ACC112 (cell line): ENCODE data around the gene THAP4.
"Not testable (repeated sequence)": the region's sequence is repeated elsewhere in the genome, so short reads cannot be mapped to it uniquely, and the experiment has no call there.

Experiments used
- H2AFZ ChIP-seq: fragments of 200-600 bp; sonication (generic); one replicate; pipeline ENCODE4 v1.6.0; 2017; ENCODE audit warnings: antibody characterized with exemption, low read length; ENCODE audit not compliant: unreplicated experiment
- H3K27ac ChIP-seq: fragments of 200-600 bp; sonication (generic); 2 replicates; pipeline ENCODE4 v1.5.1; 2014; ENCODE audit warnings: low read depth, mild to moderate bottlenecking, antibody characterized with exemption, low read length, moderate library complexity
- H3K27me3 ChIP-seq: fragments of 200-600 bp; sonication (generic); 2 replicates; pipeline ENCODE4 v1.6.1; 2014; ENCODE audit warnings: mild to moderate bottlenecking, antibody characterized with exemption, low read length, moderate library complexity, mixed read lengths; ENCODE audit not compliant: insufficient read depth
- H3K36me3 ChIP-seq: fragments of 200-600 bp; sonication (generic); 2 replicates; pipeline ENCODE4 v1.6.1; 2016; ENCODE audit warnings: mild to moderate bottlenecking, antibody characterized with exemption, low read length, moderate library complexity, mixed read lengths; ENCODE audit not compliant: insufficient read depth
- H3K4me1 ChIP-seq: fragments of 200-600 bp; sonication (generic); one replicate; pipeline ENCODE4 v1.6.1; 2016; ENCODE audit warnings: low read length, mixed read lengths; ENCODE audit not compliant: insufficient read depth, unreplicated experiment, control insufficient read depth
- H3K4me3 ChIP-seq: fragments of 200-600 bp; sonication (generic); 2 replicates; pipeline ENCODE4 v1.5.1; 2014; ENCODE audit warnings: mild to moderate bottlenecking, low read depth, low read length
- H3K79me2 ChIP-seq: fragments of 200-600 bp; sonication (generic); one replicate; pipeline ENCODE4 v1.6.0; 2016; ENCODE audit warnings: low read length; ENCODE audit not compliant: control insufficient read depth, unreplicated experiment, insufficient read depth

The THAP4 gene

DNA sequence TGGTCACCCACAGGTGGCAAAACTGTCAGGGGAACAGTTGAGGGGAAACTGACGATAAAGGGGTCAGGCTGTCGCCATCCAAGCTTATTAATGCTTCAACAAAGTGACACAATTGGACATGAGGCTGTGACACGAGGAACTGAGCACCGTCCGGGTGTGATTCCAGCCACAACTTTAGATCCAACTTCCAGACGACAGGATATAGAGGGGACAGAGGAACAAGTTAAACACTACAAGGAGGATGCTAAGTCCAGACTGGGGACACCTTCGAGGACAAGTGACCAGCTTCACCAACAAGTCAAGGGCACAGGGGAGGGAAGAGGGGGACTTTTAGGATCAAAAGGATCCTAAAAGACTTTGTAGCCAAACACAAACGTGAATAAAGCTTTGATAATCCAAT, 54.6 kb downstream of the THAP4 start:
- H2AFZ ChIP-seq: no peak overlapping the region
- H3K79me2 ChIP-seq: peaks cover 1% of the 10 kb centered on the region
- no peaks in the 10 kb centered on the region for H3K27me3 ChIP-seq
- H3K36me3 ChIP-seq: peaks cover 61% of the 10 kb centered on the region
- no peak overlapping the region for H3K4me3 ChIP-seq
- no peak overlapping the region for H3K27ac ChIP-seq
- H3K4me1 ChIP-seq: no peaks in the 10 kb centered on the region

DNA sequence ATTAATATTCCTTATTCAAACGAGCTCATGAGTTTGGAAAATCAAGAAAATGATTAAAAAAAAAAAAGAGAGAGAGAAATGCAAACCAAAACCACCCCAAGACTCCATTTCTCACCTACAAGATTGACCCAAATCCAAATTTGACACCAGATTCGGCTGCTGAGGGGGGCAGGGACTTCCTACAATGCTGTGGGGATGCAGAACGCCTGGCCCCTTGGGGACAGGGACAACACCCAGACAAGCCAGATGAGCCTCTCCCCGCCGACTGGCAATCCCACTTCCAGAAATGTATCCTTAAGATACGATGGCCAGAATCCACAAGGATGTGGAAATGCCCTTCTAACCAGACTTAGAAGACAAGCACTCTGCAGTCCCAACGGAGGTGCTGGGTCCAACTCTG, 57.7 kb downstream of the THAP4 start:
- Histone ChIP-seq H3K4me3 (no peak overlapping the region), H3K27me3 (no peaks in the 10 kb centered on the region), H3K36me3 (peaks cover 36% of the 10 kb centered on the region), H2AFZ (no peak overlapping the region), H3K79me2 (no peaks in the 10 kb centered on the region), H3K4me1 (no peaks in the 10 kb centered on the region), H3K27ac (no peak overlapping the region)

DNA sequence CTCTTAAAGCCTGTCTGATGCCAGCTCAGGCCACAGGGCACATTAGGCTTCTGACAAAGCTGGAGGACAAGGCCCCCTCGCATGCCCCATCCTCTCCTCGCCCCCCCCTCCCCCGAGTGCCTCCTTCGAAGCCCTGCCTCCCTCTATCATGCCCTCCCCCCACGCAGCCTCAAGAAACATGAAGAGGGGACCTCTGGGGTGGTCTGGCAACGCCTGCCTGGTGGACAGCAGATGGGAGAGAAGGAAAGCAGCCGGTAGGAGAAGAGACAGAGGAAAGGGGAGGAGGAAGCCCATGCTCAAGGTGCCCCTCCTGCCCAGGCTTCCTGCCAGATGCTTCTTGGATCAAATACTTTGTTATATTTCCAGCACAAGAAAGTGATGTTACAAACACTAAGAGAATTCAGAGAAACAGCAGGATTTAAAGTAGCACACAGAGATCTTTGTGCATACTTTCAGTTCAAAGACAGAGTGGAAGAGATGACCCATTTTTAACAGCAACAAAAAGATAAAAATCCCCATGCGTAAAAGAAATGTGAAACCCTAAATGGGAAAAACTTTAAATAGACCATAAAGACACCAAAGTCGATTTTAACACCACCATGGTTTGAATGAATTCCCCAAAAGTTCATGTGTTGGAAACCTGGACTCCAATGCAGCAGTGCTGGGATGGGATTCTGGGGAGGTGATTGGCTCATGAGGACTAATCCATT, 59.4 kb downstream of the THAP4 start:
- H3K27me3 ChIP-seq: no peaks in the 10 kb centered on the region
- H3K27ac ChIP-seq: no peak overlapping the region
- H3K79me2 ChIP-seq: no peaks in the 10 kb centered on the region
- H3K36me3 ChIP-seq: peaks cover 22% of the 10 kb centered on the region
- H3K4me1 ChIP-seq: no peaks in the 10 kb centered on the region
- H3K4me3 ChIP-seq: no peak overlapping the region
- no peak overlapping the region for H2AFZ ChIP-seq

DNA sequence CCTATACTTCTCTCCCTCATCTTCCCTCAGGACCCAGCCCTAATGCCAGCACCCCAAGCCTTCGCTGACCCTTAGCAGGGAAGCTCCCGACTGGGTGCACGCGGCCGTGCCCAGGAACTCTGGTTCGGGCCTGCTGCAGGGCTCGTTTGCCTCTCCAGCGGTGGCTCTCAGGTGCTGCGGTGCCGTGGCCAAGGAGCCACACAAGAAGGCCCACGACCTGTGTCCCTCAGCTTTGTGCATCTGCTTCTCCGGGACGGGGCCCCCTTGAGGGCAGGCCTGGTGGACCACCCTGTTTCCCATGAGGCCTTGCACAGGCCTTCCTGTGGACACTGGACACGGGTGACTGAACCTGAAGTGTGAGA, 60.7 kb downstream of the THAP4 start:
- H2AFZ ChIP-seq: no peak overlapping the region
- no peak overlapping the region for H3K4me3 ChIP-seq
- H3K36me3 ChIP-seq: peaks cover 13% of the 10 kb centered on the region
- no peaks in the 10 kb centered on the region for H3K4me1 ChIP-seq
- no peaks in the 10 kb centered on the region for H3K27me3 ChIP-seq
- H3K27ac ChIP-seq: no peak overlapping the region
- no peaks in the 10 kb centered on the region for H3K79me2 ChIP-seq

DNA sequence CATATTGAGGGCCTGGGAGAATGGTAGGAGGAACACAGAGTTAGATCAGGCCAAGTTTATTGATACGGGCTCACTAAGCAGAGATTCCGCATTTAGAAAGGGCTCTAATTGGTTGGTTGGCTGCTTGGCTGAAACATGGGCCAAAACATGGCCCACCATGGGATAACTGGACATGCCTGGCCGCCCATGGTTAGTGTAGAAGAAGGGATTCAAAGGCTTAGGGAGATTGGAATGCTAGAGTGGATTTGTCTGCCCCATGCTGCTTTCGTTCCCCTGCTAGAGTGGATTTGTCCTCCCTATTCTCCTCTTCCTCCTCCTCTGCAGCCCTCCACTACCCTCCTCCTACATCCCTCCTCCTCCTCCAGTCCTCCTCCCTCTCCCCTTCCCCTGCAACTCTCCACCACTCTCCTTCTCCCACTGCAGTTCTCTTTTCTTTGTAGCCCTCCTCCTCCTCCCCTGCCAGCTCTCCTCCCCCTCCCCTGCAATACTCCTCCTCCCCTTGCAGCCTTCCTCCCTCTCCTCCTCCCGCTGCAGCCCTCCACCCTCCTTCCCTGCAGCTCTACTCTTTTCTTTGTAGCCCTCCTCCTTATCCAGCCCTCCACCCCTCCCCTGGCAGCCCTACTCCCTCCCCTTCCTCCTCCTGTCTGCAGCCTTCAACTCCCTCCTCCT, 61.2 kb downstream of the THAP4 start:
- Histone ChIP-seq H3K4me1 (no peaks in the 10 kb centered on the region), H3K36me3 (peaks cover 13% of the 10 kb centered on the region), H2AFZ (no peak overlapping the region), H3K27ac (no peak overlapping the region), H3K79me2 (no peaks in the 10 kb centered on the region), H3K27me3 (no peaks in the 10 kb centered on the region), H3K4me3 (no peak overlapping the region)

DNA sequence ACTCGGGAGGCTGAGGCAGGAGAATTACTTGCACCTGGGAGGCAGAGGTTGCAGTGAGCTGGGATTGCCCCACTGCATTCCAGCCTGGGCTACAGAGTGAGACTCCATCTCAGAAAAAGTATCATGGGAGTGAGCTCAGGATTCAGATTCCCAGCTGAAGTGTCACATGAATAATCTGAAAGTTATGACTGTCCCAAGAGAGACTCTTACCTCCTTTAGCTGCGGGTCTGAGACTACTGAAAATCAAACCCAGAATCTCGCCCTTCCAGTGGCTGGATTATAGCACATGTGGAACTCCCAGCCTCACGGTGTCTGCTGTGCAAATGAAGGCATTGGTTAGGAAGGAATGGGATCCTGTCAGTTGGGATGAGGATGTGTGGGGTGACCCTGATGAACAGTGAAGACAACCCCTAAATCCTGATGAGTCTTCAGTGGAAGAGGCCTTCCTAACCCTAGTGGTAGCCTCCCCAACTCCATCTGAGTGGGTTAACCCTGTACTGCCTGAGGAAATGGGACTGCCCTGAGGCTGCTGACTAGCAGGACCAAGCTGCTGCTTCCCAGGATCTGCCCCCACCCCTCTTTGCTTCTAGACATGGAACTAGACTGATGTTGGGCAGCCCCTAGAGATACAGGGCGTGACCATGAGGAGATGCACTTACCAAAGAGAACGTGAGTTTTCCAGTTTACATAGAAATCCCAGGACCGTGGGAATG, 61.9 kb downstream of the THAP4 start:
- no peaks in the 10 kb centered on the region for H3K27me3 ChIP-seq
- no peak overlapping the region for H3K4me3 ChIP-seq
- H3K27ac ChIP-seq: no peak overlapping the region
- H3K4me1 ChIP-seq: no peaks in the 10 kb centered on the region
- H2AFZ ChIP-seq: no peak overlapping the region
- no peaks in the 10 kb centered on the region for H3K79me2 ChIP-seq
- H3K36me3 ChIP-seq: peaks cover 8% of the 10 kb centered on the region; the same call in 1 of the 2 replicates

DNA sequence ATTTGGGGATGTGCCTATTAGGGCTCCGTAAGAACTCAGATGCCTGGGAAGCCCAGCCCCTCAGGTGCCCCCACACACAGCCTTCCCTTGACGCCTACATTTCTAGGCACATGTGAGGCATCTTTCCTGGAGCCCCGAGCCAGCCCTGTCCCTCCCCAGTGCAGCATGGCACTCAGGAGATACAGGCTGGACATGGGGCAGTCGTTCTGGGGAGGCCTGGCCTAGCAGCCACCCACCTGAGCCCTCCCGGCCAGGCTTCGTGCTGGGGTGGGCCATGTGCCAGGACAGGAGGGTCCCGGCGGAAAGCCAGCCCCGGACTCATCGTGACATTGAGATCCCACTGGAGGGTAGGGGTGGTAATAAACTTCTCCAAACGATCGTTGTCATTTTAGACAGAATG, 63.2 kb downstream of the THAP4 start:
- no peak overlapping the region for H2AFZ ChIP-seq
- no peaks in the 10 kb centered on the region for H3K27me3 ChIP-seq
- H3K36me3 ChIP-seq: peaks cover 5% of the 10 kb centered on the region; the same call in 1 of the 2 replicates
- H3K4me3 ChIP-seq: no peak overlapping the region
- H3K79me2 ChIP-seq: no peaks in the 10 kb centered on the region
- no peaks in the 10 kb centered on the region for H3K4me1 ChIP-seq
- no peak overlapping the region for H3K27ac ChIP-seq

DNA sequence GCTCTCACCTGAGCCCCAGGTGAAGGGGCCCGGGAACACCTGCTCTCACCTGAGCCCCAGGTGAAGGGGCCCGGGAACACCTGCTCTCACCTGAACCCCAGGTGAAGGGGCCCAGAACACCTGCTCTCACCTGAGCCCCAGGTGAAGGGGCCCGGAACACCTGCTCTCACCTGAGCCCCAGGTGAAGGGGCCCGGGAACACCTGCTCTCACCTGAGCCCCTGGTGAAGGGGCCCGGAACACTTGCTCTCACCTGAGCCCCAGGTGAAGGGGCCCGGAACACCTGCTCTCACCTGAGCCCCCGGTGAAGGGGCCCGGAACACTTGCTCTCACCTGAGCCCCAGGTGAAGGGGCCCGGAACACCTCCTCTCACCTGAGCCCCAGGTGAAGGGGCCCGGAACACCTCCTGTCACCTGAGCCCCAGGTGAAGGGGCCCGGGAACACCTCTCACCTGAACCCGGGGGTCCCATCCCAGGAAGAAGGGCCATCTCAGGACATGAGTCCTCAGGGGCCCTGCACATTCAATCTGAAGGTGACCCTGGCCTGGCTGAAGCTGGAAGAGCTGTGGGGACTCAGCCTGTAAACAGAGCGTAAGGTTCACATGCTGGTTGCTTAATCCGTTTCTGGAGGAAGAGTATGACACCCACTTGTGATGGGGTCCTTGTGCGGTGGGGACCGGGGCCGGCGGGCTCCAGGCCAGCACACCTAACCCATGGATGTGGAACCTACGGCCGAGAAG, 63.9 kb downstream of the THAP4 start:
- H3K36me3 ChIP-seq, H3K4me1 ChIP-seq, H3K27ac ChIP-seq, H3K27me3 ChIP-seq, H3K4me3 ChIP-seq, H3K79me2 ChIP-seq, H2AFZ ChIP-seq: not testable (repeated sequence)

DNA sequence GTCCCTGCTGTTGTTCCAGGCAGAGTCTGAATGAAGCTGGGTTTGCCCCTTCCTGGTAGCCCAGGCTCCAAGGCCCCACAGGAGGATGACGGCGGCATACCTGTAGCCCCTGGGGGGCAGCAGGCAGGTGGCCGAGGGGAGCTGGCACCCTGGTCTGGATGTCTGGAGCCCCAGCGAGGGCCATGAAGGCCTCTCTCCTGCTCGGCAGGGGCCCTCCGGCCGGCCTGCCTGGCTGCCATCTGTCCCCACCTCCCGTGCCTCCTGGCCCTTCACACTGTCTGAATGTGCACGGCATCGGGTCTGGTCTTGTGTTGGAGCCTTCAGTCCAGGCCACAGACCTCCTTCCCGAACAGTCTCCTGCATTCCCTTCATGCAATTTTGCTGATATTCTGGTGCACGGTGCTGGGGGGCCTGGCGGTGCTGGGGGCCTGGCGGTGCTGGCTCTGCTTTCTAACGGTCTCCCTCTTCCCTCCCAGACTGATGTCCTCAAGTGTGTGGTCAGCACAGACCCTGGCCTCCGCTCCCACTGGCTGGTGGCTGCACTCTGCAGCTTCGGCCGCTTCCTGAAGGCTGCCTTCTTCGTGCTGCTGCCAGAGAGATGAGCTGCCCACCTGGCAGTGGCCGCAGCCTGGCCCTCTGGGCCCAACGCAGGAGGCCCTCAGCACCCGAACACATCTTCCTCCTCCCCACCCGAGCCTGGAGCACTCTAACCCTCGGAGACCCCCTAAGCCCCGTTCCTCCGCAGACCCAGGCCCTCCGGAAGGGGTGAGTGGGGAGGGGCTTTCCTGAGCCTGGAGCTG, 64.9 kb downstream of the THAP4 start:
- Histone ChIP-seq H3K27me3 (no peaks in the 10 kb centered on the region), H2AFZ (no peak overlapping the region), H3K4me1 (no peaks in the 10 kb centered on the region), H3K79me2 (no peaks in the 10 kb centered on the region), H3K27ac (no peak overlapping the region), H3K36me3 (peaks cover 4% of the 10 kb centered on the region; the same call in 1 of the 2 replicates), H3K4me3 (no peak overlapping the region)
